ENCODE measurements around the gene USP31.
A peak's percentile ranks its signal among the peaks of the same experiment; 100 is the strongest.

Gene USP31

GRCh38 chr16:23122144-23122543 lies 27.1 kb downstream of the USP31 start:
- DNase-seq (ENCODE audit: extremely low read depth, low read depth): no peak
- TF ChIP-seq, protein P1, sequence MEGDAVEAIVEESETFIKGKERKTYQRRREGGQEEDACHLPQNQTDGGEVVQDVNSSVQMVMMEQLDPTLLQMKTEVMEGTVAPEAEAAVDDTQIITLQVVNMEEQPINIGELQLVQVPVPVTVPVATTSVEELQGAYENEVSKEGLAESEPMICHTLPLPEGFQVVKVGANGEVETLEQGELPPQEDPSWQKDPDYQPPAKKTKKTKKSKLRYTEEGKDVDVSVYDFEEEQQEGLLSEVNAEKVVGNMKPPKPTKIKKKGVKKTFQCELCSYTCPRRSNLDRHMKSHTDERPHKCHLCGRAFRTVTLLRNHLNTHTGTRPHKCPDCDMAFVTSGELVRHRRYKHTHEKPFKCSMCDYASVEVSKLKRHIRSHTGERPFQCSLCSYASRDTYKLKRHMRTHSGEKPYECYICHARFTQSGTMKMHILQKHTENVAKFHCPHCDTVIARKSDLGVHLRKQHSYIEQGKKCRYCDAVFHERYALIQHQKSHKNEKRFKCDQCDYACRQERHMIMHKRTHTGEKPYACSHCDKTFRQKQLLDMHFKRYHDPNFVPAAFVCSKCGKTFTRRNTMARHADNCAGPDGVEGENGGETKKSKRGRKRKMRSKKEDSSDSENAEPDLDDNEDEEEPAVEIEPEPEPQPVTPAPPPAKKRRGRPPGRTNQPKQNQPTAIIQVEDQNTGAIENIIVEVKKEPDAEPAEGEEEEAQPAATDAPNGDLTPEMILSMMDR (IDR thresholded peaks at IDR 0.05; ENCODE audit: low read depth, low read length): no peak

GRCh38 chr16:23121024-23121423 lies 28.2 kb downstream of the USP31 start:
- TF ChIP-seq, protein P1 (IDR thresholded peaks at IDR 0.05; ENCODE audit: low read depth, low read length): no peak
- DNase-seq (ENCODE audit: extremely low read depth, low read depth): no peak

DNA sequence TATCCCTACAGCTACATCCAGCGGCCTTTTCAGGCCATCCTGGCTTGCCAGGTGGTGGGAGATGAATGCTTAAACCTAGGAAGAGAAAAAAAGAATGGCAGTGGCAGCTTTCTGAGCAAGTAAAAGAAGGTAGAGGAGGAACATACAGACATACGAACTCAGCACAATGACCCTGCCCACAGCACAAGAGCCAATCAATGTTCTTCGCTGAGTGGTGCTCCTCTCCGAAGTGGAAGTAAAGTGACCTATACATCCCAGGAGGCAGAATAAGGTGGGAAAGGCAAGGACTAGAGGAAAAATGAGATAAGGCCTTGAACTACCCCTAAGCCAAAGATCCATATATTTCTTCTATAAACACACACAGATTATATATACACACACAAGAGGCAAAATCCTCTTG lies 28.7 kb downstream of the USP31 start:
- TF ChIP-seq, protein P1 (IDR thresholded peaks at IDR 0.05; ENCODE audit: low read depth, low read length): no peak
- DNase-seq (ENCODE audit: extremely low read depth, low read depth): no peak

DNA sequence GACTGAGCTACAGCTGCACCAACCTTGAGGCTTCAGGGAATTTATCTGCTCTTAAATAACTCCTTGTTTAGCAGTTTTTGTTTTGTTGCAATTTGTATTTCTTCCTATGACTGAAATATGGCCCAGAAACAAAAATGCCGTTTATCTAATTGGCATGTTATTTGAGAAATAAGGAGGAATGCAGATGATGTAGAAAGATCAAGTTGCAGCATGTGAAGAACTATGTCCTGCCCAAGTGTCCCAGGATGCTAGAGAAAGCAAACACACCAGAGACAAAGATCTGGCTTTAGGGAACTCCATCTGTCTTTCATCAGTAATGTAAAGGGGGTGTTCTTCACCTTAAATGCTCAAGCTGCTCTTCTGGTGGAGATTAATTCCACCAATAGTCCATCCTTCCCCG lies 29.7 kb downstream of the USP31 start:
- TF ChIP-seq, protein P1 (IDR thresholded peaks at IDR 0.05; ENCODE audit: low read depth, low read length): no peak
- DNase-seq (ENCODE audit: extremely low read depth, low read depth): peak; percentile 60

DNA sequence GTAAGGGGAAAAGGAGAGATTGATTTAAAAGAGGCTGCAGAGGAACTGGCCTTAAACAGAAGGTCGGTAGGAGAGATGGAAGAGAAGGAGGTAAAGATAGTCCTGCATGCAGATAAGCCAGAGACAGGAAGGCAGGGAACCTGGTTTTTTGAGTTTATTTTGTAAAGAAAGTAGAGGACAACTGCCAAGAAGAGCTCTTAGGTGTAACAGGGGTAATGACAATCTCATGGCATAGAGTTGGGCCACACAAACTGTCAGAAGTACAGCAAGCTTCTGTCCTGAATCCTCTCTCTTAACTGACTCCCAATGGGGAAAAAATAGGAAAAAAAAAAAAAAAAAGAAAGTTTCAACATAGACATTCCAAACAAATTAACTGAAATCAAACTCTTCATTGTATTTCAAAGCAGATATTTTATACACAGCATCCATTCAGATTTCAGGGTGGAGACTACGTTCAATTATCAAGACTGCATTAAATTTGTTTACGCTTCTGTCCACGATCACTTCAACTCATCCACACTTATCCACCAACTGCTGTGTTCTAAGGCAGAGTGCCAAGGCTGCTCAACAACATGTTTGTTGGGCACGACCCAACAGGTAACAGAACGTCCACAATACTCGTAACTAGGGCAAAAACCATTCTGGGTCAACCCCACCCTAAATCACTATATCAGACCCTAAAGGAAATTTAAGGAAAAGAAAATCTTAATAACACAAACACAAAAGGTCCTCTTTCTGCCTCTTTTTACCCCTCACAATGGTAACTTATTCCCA lies 34.9 kb downstream of the USP31 start:
- DNase-seq (ENCODE audit: extremely low read depth, low read depth): no peak
- TF ChIP-seq, protein P1 (IDR thresholded peaks at IDR 0.05; ENCODE audit: low read depth, low read length): no peak

- DNase-seq (ENCODE audit: extremely low read depth, low read depth): no peak
- TF ChIP-seq, protein P1 (IDR thresholded peaks at IDR 0.05; ENCODE audit: low read depth, low read length): no peak
Observed at GRCh38 chr16:23113185-23113584, 36.1 kb downstream of the USP31 start.

DNA sequence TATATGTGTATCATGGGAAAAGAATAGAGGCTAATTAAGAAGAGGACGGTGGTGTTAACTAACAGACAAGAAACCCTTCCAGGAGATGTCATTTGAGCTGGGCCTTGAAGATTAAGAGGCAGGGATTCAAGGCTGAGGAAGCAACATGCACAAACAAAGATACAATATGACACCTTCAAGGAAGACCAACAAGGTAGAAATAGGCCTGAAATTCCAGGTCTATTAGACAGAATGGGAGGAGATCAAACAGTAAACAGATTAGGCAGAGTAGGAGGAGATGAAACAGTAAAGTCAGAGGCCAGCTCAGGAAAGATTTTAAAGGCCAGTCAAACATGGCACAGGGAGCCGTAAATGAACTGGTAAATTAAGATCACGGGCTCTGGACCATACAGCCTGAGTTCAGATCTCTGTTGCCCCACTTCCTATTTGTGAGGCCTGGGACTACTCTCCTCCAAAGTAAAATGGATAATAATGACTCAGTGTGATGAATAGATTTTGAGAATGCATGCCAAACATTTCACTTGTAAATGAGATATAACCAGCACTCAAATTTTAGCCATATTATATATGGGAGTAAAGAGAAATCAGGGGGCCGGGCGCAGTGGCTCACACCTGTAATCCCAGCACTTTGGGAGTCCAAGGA lies 38.9 kb downstream of the USP31 start:
- no peak for DNase-seq (ENCODE audit: extremely low read depth, low read depth)
- TF ChIP-seq, protein P1 (IDR thresholded peaks at IDR 0.05; ENCODE audit: low read depth, low read length): no peak
